NCI-H1436 (cell line): ENCODE measurements around the gene CFAP70.
"Not testable (repeated sequence)": the region's sequence is repeated elsewhere in the genome, so short reads cannot be mapped to it uniquely, and the experiment has no call there.

ENCODE experiments used
- DNase-seq: peaks from one replicate; lab custom pipeline; 2025; lab: John Stamatoyannopoulos, UW

The CFAP70 gene

DNA sequence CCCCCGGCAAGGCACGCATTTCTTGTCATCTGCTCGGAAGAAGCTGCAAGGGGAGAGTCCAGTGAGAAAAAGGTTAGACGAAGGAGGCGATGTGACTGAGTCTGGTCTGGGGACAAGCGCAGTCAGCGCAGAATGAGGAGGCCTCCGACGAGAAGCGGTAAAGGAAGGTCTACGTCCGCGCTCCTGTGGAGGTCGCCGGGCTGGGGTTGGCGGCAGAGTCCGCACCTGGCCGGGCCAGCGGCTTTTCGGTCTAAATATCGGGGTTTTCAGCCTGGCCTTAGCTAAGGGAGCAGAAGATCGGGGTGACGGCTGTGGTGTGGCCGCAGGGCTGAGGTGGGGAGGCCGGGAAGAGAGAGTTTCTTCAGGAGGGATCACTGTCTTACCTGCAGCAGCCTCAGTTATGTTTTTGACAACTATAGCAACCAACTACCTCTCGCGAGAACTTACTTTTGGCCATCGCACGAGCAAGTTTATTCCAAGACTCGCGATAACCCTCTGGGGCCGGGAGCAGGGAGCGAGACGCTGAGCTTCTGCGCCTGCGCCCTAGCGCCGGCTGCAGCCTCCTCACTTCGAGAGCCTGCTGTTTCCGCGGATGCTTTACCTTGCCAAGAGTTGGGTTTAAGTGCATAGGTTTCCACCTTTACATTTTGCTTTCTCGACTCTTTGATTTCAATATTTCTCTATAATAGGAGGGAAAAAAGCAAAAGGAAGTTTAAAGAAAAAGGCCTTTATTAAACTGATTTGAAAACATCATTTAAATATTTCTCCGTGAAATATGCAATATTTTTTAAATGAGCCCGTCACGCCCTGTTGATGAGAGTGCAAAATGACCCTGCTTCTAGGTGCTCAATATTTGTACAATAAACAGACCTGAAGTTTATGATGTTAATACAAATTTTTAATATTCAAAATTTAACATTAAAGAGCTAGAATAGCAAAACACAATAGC, at the start of gene CFAP70:
TSS of gene CFAP70 (minus strand) at position 534 of the 949 bp plus-strand sequence. CDS start 4,068 bp downstream, outside the sequence.
- DNase-seq = peak; percentile 98

DNA sequence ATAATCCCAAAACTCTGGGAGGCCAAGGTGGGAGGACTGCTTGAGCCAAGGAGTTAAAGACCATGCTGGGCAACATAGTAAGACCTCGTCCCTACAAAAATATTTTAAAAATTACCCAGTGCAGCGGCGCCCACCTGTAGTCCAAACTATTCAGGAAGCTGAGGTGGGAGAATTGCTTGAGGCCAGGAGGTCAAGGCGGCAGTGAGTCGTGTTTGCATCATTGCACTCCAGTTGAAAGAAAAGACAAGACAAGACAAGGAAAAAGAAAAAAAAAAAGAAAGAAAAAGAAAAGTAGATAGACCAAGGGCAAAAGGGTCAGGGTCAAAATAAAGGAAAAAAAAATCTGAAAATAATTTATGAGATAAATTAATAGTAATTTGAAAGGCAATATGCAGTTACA, 49.4 kb upstream of the CFAP70 start:
- DNase-seq = no peak

DNA sequence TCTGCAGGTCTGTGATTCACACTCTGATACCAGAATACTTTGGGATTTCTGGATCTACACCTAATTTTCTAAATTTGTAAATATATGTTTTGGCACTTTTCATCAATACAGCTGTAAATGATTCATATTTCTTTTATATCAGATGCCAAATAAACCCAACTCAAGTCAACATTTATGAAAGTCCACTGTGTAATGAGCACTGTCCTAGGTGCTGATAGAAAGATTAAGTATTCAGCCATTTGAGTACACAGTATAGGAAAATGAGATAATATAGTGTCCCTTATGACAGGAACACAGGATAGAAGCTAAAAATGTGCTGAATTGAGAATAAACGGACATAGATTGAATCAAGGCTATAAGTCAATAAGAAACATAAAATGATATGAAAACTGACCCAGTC, 48.8 kb upstream of the CFAP70 start:
- no peak for DNase-seq

DNA sequence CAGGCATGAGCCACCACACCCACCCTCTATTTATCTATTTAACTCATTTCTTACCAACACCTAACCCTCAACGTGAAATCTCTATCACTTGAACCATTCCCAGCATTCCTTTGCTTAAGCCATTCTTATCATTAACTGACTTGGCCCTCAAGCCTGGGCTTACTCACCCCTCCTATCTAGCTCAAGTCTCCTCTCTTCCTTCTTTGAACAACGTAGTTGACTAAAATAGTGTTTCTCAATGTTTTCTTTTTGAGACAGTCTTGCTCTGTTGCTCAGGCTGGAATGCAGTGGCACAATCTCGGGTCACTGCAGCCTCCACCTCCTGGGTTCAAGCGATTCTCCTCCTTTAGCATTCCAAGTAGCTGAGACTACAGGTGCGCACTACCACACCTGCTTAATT, 48.2 kb upstream of the CFAP70 start:
- no peak for DNase-seq

DNA sequence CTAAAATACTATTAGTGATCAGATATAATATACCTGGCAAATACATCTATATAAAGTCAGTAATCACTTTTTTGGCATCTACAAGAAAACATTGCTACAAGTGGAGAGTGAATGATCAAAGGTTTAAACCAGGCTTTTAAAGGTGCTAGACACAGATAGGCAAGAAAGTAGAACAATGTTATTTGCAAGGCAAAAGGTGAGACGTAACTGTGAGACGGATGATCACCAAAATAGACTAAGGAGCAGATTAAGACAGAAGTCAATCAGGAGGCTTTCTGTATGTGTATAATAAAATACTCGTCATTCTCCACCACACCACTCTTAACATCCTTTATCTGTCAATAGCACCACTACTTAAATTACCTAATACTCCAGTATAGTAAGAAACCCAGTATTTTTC, 46.9 kb upstream of the CFAP70 start:
- no peak for DNase-seq

DNA sequence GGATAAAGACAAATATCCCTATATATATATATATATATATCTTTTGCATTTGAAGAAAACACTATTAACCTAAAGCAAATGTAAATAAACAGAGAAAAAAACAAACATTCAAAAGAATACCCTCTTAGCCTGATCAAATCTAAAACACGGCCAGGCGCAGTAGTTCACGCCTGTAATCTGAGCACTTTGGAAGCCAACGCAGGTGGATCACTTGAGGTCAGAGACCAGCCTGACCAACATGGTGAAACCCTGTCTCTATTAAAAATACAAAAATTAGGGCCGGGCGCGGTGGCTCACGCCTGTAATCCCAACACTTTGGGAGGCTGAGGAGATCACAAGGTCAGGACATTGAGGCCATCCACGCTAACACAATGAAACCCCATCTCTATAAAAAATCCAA, 46.0 kb upstream of the CFAP70 start:
- DNase-seq = no peak

DNA sequence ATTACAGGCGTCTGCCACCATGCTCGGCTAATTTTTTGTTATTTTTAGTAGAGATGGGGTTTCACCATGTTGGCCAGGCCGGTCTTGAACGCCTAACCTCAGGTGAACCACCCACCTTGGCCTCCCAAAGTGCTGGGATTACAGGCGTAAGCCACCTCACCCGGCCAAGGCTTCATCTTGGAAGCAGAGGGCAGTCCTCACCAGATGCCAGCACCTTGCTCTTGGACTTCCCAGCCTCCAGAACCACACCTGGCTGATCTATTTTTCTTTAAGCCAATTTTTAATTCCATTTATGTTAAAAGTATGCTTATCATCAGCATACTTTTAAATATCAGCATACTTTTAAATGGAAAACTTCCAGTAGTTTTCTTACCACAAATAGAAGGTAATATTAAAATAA, 43.0 kb upstream of the CFAP70 start:
- DNase-seq = no peak

DNA sequence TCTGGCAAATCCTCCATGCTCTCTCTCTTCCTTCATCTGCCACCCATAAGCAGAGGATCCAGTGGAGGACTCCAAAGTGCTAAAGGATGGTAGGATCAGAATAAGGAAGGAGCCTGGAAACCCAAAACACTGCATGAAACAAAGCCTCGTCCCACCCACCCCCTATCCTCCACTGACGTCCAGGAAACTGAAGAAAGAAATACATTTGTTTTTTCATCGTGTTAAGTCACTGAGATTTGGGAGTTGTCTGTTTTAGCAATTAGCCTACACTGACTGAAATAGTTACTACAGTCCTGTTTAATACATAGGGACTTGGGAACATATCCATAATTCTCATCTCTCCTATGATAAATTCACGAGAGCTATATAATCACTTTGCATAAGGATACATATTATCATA, 40.4 kb upstream of the CFAP70 start:
- no peak for DNase-seq

DNA sequence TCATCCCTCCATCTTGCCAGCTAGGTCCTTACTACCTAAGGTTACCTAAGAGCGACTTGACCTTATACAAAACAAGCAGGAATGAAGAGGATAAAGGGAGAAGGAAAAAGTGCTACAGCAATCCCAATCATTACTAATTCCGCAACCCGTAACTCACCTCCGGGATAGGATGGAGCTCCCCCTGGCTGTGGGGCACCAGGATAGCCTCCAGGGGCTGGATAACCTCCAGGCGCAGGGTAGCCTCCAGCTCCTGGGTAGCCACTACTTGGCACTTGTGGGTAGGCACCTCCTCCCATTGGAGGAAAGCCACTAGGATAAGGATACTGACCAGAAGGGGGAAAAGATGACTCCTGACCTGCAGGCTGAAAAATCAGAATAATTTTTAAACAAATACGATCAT, 39.4 kb upstream of the CFAP70 start:
- no peak for DNase-seq

DNA sequence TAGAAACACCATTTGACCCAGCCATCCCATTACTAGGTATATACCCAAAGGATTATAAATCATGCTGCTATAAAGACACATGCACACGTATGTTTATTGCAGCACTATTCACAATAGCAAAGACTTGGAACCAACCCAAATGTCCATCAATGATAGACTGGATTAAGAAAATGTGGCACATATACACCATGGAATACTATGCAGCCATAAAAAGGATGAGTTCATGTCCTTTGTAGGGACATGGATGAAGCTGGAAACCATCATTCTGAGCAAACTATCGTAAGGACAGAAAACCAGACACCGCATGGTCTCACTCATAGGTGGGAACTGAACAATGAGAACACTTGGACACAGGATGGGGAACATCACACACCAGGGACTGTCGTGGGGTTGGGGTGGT, 35.7 kb upstream of the CFAP70 start:
- not testable (repeated sequence) for DNase-seq

DNA sequence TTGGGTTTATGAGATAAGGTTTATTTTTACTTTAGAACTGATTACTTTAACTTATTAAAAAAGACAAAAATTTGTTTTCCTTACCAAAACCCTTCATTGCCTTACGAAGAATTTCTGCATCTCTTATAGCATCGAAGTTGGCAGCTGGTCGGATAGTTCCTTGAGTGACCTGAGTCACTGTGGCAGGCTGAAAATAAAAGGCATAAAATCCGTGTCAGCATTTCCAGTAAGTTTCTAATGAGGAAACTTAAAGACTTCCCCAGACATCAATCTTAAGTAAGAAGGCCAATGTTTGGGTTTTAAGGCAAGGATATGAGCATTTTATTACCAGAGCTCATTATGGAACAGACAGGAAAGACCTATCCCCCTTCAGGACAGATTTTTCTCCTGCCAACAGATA, 29.6 kb upstream of the CFAP70 start:
- DNase-seq = no peak

DNA sequence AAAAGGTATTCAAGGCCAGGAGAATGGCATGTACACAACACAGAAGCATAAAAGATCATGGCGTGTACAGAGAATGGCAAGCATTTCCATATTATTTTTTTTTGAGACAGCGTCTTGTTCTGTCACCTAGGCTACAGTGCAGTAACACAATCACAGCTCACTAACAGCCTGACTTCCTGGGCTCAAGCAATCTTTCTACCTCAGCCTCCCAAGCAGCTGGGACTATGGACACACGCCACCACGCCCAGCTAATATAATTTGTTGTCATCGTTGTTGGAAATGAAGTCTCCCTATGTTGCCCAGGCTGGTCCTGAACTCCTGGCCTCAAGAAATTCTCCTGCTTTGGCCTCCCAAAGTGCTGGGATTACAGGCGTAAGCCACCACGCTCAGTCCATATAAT, 27.9 kb upstream of the CFAP70 start:
- no peak for DNase-seq

DNA sequence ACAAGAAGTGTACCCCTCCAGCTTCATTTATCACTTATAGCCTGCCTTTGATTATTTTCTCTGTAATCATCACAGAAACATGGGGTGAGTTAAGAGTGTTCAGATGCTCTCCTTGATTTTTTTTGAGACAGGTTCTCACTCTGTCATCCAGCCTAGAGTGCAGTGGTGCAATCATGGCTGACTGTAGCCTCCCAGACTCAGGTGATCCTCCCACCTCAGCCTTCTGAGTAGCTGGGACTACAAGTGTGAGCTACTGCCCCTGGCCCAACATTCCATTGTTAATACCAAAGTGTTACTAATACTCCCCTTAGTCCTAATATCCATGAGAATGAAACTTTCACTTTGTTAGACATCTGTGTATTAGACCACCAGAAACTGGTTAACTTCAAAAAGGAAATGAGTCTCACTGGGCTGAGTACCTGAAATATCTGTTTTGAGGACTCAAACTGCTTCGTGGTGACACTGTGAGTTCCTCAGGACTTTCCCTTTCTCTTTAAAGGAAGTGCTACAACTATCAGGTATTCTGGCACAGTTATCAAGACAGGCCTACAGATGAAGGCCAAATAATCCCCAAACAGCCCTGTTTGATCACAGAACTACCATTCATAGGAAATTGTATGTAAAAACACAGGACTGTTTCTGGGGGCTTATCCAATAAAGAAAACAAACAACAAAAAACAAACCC, 20.5 kb upstream of the CFAP70 start:
- DNase-seq = no peak

DNA sequence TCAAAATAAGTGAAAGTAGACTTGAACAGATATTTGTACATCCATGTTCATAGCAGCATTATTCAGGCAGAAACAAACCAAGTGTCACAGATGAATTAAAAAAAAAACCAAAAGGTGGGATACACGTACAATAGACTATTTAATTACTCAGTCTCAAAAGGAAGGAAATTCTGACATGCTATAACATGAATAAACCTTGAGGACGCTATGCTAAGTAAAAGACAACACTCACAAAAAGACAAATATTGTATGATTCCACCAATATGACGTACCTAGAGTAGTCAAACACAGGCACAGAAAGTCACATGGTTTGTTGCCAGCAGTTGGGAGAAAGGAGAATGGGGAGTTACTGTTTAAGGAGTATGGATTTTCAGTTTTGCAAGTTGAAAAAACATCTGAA, 18.0 kb upstream of the CFAP70 start:
- no peak for DNase-seq

DNA sequence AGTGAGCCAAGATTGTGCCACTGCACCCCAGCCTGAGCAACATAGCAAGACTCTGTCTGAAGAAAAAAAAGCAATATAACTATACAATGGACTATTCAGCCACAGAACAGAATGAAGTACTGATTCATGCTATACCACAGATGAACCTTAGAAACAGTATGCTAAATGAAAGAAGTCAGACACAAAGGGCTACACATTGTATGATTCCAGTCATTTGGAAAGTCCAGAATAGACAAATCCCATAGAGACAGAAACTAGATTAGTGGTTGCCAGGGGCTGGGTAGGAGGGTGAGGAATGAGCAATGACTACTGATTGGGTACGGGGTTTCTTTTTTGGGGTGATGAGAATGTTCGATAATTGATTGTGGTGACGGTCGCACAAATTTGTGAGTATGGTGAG, 9.6 kb upstream of the CFAP70 start:
- DNase-seq = no peak

DNA sequence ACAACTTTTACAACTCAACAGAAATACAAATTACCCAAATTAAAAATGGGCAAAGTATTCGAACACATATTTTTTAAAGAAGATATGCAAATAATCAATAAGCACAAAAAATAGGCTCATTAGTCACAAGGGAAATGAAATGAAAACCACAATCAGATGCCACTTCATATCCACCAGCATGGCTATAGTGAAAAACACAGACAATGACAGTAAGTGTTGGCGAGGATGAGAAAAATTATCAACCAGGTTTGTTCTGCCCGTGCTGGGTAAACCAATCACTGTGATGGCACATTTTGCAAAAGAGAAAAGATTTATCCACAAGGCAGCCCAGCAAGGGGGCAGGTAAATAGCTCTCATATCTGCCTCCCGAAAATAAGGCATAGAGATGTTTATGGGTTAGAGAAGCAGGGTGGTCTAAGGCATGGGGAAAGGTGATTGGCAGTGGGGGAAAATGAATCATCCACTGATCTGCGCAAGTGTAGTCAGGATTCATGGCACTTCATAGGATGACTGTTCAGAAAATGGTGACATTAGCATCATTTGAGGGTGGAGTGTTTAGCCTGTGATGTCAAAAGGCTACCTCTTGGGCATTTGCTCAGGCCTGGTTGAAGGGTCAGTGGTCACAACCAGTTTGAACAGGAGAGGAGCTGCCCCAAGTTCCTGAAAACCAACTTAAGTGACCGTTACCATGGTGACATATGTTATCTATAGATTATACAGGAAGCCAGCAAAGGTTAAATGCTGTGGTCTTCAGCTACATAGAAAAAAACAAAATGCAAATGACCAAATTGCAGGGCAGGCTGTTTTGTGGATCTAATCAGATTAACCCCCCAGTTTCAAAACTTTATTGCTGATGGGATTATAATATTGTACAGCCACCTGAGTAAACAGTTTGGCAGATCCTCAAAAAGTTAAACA, 8.0 kb upstream of the CFAP70 start:
- DNase-seq = no peak

DNA sequence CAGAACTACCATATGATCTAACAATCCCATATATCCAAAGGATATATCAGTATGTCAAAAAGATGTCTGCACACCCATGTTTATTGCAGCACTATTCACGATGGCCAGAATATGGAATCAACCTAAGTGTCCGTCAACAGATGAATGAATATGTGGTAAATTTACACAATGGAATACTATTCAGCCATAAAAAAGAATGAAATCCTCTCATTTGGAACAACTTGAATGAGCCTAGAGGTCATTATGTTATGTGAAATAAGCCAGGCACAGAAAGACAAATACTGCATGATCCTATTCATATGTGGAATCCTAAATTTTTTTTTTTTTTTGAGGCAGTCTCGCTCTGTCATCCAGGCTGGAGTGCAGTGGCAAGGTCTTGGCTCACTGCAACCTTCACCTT, 6.3 kb upstream of the CFAP70 start:
- DNase-seq = no peak

DNA sequence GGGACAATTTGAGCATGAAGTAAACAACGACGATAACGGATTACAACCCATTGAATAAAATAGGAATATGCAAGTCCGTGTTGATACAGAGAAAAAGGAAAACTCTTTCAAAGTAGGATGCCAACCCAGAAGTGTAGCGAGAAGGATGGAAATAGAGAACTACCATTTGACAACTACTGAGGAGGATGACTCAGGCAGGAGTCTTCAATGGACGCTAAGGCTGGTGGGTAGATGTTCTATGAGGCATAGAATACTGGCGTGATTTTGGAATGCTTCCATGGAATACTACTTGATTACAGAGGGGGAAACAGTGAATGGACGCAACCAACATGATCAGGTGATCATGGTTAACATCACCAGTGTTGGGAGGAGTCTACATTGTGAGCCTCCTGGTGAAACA, 828 bp upstream of the CFAP70 start:
- DNase-seq = no peak

DNA sequence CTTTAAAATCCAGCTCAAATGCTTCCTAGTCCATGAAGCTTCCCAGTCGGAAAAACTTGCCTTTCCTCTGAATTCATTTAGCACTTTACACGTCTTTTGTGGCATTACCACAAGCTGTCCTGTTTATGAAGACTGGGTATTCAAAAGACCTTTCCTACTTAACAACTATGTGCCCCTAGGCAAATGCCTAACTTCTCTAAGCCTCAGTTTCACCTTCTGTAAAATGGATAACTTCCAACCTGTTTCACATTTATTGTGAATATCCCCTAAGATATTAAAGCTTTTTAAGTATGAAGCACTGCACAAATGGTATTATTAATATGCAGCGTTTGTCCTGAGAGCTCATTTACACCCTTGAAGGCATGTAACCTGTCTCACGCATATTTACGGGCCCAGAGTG, 843 bp downstream of the CFAP70 start:
- DNase-seq = no peak

DNA sequence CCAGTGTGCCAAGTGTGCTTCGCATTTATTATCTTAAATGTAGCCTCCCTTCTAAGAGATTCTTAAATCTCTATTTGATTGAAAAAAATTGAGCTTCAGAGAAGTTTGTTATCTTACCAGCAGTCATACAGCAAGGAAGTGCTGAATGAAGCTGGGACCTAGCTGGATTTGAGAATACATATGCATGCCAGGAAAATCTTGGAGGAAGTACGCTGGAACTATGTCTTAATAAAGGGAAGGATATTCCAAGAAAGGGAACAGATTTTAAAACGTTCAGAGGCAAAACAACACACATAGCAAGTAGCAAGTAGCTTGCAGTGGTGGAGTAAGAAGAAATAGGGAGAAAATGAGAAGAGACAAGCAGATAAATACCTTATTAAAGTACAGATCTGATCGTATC, 1.5 kb downstream of the CFAP70 start:
- DNase-seq = no peak

DNA sequence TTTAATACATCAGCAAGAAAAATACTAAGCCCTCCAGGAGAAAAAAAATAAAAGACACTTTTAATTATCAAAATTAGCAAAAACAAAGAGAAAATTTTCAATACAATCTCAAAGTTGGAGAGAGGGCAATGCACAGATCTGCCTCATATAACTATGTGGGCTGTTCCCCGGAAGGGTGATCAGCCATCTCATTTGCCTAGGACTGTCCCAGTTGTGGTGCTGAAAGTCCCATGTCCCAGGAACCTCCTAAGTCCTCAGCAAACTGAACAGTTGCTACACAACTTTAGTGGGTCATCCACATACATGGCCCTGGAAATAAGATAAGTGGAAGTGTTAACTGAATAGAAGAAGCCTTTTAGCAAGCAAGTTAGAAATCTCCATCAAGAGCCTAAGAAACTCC, 14.4 kb downstream of the CFAP70 start:
- no peak for DNase-seq

DNA sequence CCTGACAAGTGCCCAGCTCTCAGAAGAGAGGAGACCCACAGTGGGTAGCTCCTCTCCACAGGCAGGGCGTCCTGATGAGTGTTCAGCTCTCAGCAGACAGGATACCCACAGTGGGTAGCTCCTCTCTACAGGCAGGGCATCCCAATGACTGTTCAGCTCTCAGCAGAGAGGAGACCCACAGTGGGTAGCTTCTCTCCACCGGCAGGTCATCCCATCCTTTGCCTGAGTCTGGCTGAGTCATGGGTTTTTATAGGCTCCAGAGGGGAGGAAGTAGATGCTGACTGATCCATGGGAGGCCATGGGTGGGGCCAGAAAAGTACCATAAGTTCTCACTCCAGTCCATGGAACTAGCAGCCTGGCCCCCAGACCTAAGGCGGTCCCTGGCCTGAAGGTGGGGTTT, 18.5 kb downstream of the CFAP70 start:
- DNase-seq = no peak
